Kidney (tissue), 14 donors: ENCODE results near the gene ERMARD. TPM values are rescaled to one million over a fixed set of nuclear protein-coding genes. Genes with fewer than 3 reads are reported as not detected.

Experiments used
- DNase-seq, 5 donors: peaks; one replicate each; pipeline ENCODE4 v3.0.0-alpha.2; 2013 to 2020
- FAIRE-seq: peaks from 2 replicates; lab custom pipeline; 2012; peaks lifted over from hg19 to GRCh38; lab: Jason Lieb, UNC
- H3K27ac ChIP-seq, 2 donors: one replicate each; pipeline ENCODE4 v1.7.0; 2013; ENCODE audit warnings: low read depth in 2 of 2, low read length in 2 of 2, inconsistent platforms in 1 of 2
- H3K27me3 ChIP-seq: one replicate; pipeline ENCODE4 v1.7.1; 2013; ENCODE audit warnings: low read length, inconsistent platforms; ENCODE audit not compliant: control insufficient read depth, insufficient read depth
- H3K36me3 ChIP-seq, 3 donors: one replicate each; pipeline versions ENCODE4 v1.7.0 to v1.7.1; 2013; ENCODE audit warnings: low read length in 3 of 3, control low read depth in 1 of 3, inconsistent platforms in 1 of 3; ENCODE audit not compliant: insufficient read depth in 3 of 3, control insufficient read depth in 2 of 3
- H3K4me1 ChIP-seq, 3 donors: one replicate each; pipeline versions ENCODE4 v1.7.0 to v1.7.1; 2013; ENCODE audit warnings: low read length in 3 of 3, inconsistent platforms in 1 of 3, low read depth in 1 of 3; ENCODE audit not compliant: control insufficient read depth in 2 of 3, insufficient read depth in 2 of 3
- H3K4me3 ChIP-seq, 3 donors: one replicate each; pipeline versions ENCODE4 v1.7.0 to v1.8.1; 2013; ENCODE audit warnings: low read length in 3 of 3, control low read depth in 1 of 3, inconsistent platforms in 1 of 3
- H3K9ac ChIP-seq, 3 donors: one replicate each; pipeline versions ENCODE4 v1.7.0 to v1.7.1; 2013; ENCODE audit warnings: low read length in 3 of 3, control low read depth in 1 of 3, inconsistent platforms in 1 of 3
- H3K9me3 ChIP-seq, 3 donors: one replicate each; pipeline versions ENCODE4 v1.7.0 to v1.7.1; 2013; ENCODE audit warnings: low read length in 3 of 3, control low read depth in 1 of 3, inconsistent platforms in 1 of 3; ENCODE audit not compliant: control insufficient read depth in 2 of 3, insufficient read depth in 1 of 3
- CTCF ChIP-seq: IDR thresholded peaks from 3 replicates; pipeline ENCODE4 v1.5.1; 2012; ENCODE audit warnings: mild to moderate bottlenecking, moderate library complexity, borderline replicate concordance; ENCODE audit not compliant: insufficient read depth; ENCODE audit errors: extremely low read depth
- intact Hi-C: fragments of 100-400 bp; cut with DNase I; formaldehyde crosslinking; loops from one replicate; pipeline ENCODE4 v1.11.1; 2022
- polyA plus RNA-seq: library from polyadenylated mRNA; stranded (reverse); fragments of 350-450 nt; fragmentation: Illumina TruSeq; extraction: RNeasy Lipid Tissue Mini Kit (QIAGEN cat#74804); gene quantifications from one replicate; pipeline ENCODE4 v1.2.3, GENCODE V29; 2014; ENCODE audit warnings: low read depth, low replicate concordance; ENCODE audit not compliant: insufficient read depth
- total RNA-seq: library from RNA; stranded (reverse); fragmentation: NEBNext Ultra II Directional; extraction: Animal tissue kit (Norgen Biotek cat#: 25700); gene quantifications from one replicate; pipeline ENCODE4 v1.2.1, GENCODE V29; 2021
- donor health status: control.
- donor health status: control.
- donor health status: control.
- donor health status: control.
- donor health status: control.
- donor health status: DM: yes; HTN: yes; CAD: no.
- donor health status: Normal renal cell carcinoma (clear cell type).

ERMARD gene
- total and polyA plus RNA-seq, 2 donors from 2014 or later = 22.3 to 36.8 TPM

DNA sequence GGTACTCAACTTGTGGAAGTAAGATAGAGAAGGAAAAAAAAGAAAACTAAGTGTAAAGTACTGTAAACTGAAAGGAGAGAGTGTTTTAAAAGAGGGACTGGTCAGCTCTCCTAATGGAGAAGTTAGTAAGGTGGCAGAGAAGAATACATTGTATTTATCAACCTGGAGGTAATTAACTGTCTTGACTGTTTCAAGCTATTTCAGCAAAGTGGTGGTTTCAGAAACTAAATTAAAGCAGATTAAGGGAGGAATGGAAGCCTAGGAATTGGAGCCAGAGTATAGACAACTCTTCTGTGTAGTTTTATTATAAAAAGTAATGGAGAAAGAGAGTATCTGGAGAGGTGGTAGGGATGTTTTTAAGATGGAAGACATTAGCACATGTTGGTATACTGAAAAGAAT is 24.5 kb upstream of the ERMARD start:
- DNase-seq = no peak
- H3K9ac ChIP-seq = no peak overlapping the region
- TF ChIP-seq CTCF = no peak
- no peaks in the 10 kb centered on the region for H3K36me3 ChIP-seq
- H3K9me3 ChIP-seq = no peaks in the 10 kb centered on the region
- intact Hi-C loops = no loop called here
- no peaks in the 10 kb centered on the region for H3K27me3 ChIP-seq
- peaks cover 0 to 7% (median 2%) of the 10 kb centered on the region in 3 donors for H3K4me1 ChIP-seq
- FAIRE-seq = no peak
- H3K4me3 ChIP-seq = no peak overlapping the region
- no peak overlapping the region for H3K27ac ChIP-seq

DNA sequence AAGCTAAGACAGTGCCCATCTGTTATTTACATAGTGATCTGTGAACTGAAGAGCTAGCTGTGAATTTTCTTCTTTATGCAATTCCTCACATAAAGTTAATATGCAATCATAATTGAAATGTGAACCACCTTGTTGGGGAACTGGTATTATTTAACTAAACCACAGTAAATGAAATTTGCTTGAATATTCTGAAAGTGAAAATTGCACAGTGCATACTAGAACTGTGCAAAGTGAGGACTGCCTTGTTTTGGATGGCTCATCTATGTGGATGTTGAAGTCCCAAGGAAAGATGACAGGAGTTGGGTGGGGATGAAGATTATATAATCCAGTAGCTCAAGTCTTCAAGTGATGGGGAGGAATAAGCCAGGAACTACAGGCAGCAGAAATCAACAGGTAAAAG is 21.5 kb upstream of the ERMARD start:
- Histone ChIP-seq H3K36me3 (no peaks in the 10 kb centered on the region), H3K9me3 (no peaks in the 10 kb centered on the region), H3K4me3 (no peak overlapping the region), H3K9ac (no peak overlapping the region), H3K4me1 (no peaks in the 10 kb centered on the region), H3K27ac (no peak overlapping the region), H3K27me3 (no peaks in the 10 kb centered on the region)
- intact Hi-C loops = no loop called here
- DNase-seq (no peak), FAIRE-seq (no peak)
- TF ChIP-seq CTCF = no peak

DNA sequence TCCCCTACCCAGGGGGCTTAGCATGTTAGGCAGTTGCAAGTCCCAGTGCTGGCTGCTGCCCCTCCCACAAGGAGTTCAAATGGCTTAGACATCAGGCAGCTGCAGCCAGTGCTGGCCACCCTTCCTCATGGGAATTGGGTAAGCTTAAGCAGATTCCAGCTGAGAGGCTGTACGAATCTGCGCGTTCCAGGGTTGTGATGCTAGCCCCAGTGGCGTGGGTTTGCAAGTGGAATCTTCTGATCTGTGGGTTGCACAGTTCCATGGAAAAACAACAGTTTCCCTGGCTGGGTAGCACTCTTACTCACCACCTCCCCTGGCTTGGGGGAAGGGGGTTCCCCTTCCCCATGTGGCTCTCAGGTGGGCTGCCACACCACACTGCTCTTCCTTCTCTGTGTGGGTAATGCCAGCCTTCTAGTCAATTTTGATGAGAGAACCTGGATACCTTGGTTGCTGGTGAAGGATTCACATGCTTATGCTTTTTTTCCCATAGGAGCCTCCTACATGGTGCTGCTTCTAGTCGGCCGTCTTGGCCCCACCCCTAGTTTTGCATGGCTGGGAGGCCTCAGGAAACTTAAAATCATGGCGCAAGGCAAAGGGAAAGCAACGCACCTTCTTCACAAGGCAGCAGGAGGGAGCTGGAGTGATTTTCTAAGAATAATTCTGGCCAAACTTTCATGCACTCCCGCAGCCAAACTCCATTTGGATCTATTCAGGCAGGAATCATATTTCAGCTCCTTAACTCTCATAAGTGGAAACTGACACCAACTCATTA is 13.0 kb upstream of the ERMARD start:
- H3K27ac ChIP-seq = no peak overlapping the region
- no peak for DNase-seq

More for the DNA sequence above, 13.0 kb upstream of the ERMARD start:
- no peaks in the 10 kb centered on the region for H3K36me3 ChIP-seq
- no peak for TF ChIP-seq CTCF
- no peaks in the 10 kb centered on the region for H3K9me3 ChIP-seq
- no peaks in the 10 kb centered on the region for H3K27me3 ChIP-seq
- no peak overlapping the region for H3K4me3 ChIP-seq
- no peak overlapping the region for H3K9ac ChIP-seq
- no peak for FAIRE-seq
- no peaks in the 10 kb centered on the region for H3K4me1 ChIP-seq
- intact Hi-C loops = no loop called here
